ENCODE measurements around the gene WDR1.
A peak's percentile ranks its signal among the peaks of the same experiment; 100 is the strongest.

Gene WDR1

GRCh38 chr4:10102474-10103332 is 13.9 kb downstream of the WDR1 start:
- H3K4me3 Mint-ChIP-seq, result peak overlapping the region; percentile 38
- peaks cover 99% of the 10 kb centered on the region for H3K4me1 Mint-ChIP-seq
- peak overlapping the region; percentile 95 for H3K27ac Mint-ChIP-seq
- H3K27me3 Mint-ChIP-seq, result no peaks in the 10 kb centered on the region
- H3K9me3 Mint-ChIP-seq, result no peaks in the 10 kb centered on the region
- DNase-seq (no peak), ATAC-seq (no peak)
- H3K36me3 Mint-ChIP-seq (ENCODE audit: low read depth), result peaks cover 76% of the 10 kb centered on the region

- Mint-ChIP-seq H3K9me3 (no peaks in the 10 kb centered on the region), H3K27ac (peak overlapping the region; percentile 95), H3K4me3 (peak overlapping the region; percentile 38), H3K27me3 (no peaks in the 10 kb centered on the region), H3K4me1 (peaks cover 99% of the 10 kb centered on the region), H3K36me3 (ENCODE audit: low read depth) (peaks cover 82% of the 10 kb centered on the region)
- DNase-seq, result no peak
- ATAC-seq, result no peak
These were observed 14.7 kb downstream of the WDR1 start for GRCh38 chr4:10101671-10102473.

- DNase-seq (peak; percentile 46), ATAC-seq (no peak)
- H3K9me3 Mint-ChIP-seq, result no peaks in the 10 kb centered on the region
- peak overlapping the region; percentile 60 for H3K4me3 Mint-ChIP-seq
- H3K27ac Mint-ChIP-seq, result peak overlapping the region; percentile 95
- peaks cover 99% of the 10 kb centered on the region for H3K4me1 Mint-ChIP-seq
- peaks cover 79% of the 10 kb centered on the region for H3K36me3 Mint-ChIP-seq (ENCODE audit: low read depth)
- no peaks in the 10 kb centered on the region for H3K27me3 Mint-ChIP-seq
These were observed 15.8 kb downstream of the WDR1 start for GRCh38 chr4:10100734-10101216.

- peaks cover 99% of the 10 kb centered on the region for H3K4me1 Mint-ChIP-seq
- H3K4me3 Mint-ChIP-seq, result peak overlapping the region; percentile 60
- H3K36me3 Mint-ChIP-seq (ENCODE audit: low read depth), result peaks cover 76% of the 10 kb centered on the region
- DNase-seq (peak; percentile 34), ATAC-seq (no peak)
- H3K27me3 Mint-ChIP-seq, result no peaks in the 10 kb centered on the region
- no peaks in the 10 kb centered on the region for H3K9me3 Mint-ChIP-seq
- peak overlapping the region; percentile 95 for H3K27ac Mint-ChIP-seq
These were observed 16.9 kb downstream of the WDR1 start for GRCh38 chr4:10099499-10100325.

- Mint-ChIP-seq H3K9me3 (no peaks in the 10 kb centered on the region), H3K4me3 (peak overlapping the region; percentile 34), H3K27ac (peak overlapping the region; percentile 95), H3K4me1 (peaks cover 99% of the 10 kb centered on the region), H3K27me3 (no peaks in the 10 kb centered on the region), H3K36me3 (ENCODE audit: low read depth) (peaks cover 74% of the 10 kb centered on the region)
- DNase-seq (peak; percentile 60), ATAC-seq (peak; percentile 7)
These were observed 17.8 kb downstream of the WDR1 start for GRCh38 chr4:10098780-10099160.

- ATAC-seq, result no peak
- H3K27me3 Mint-ChIP-seq, result no peaks in the 10 kb centered on the region
- no peak for DNase-seq
- no peaks in the 10 kb centered on the region for H3K9me3 Mint-ChIP-seq
- peak overlapping the region; percentile 95 for H3K27ac Mint-ChIP-seq
- peaks cover 78% of the 10 kb centered on the region for H3K36me3 Mint-ChIP-seq (ENCODE audit: low read depth)
- H3K4me1 Mint-ChIP-seq, result peaks cover 100% of the 10 kb centered on the region
- H3K4me3 Mint-ChIP-seq, result peak overlapping the region; percentile 34
These were observed 18.5 kb downstream of the WDR1 start for GRCh38 chr4:10097906-10098779.

GRCh38 chr4:10096978-10097335 is 19.6 kb downstream of the WDR1 start:
- DNase-seq (peak; percentile 25), ATAC-seq (no peak)
- H3K9me3 Mint-ChIP-seq, result no peaks in the 10 kb centered on the region
- H3K36me3 Mint-ChIP-seq (ENCODE audit: low read depth), result peaks cover 78% of the 10 kb centered on the region
- H3K27ac Mint-ChIP-seq, result peak overlapping the region; percentile 95
- peaks cover 99% of the 10 kb centered on the region for H3K4me1 Mint-ChIP-seq
- no peaks in the 10 kb centered on the region for H3K27me3 Mint-ChIP-seq
- H3K4me3 Mint-ChIP-seq, result peak overlapping the region; percentile 33

- ATAC-seq, result peak; percentile 77
- Mint-ChIP-seq H3K27ac (peak overlapping the region; percentile 95), H3K27me3 (no peaks in the 10 kb centered on the region), H3K4me1 (peaks cover 99% of the 10 kb centered on the region), H3K36me3 (ENCODE audit: low read depth) (peaks cover 74% of the 10 kb centered on the region), H3K4me3 (peak overlapping the region; percentile 33), H3K9me3 (no peaks in the 10 kb centered on the region)
- DNase-seq, result peak; percentile 84
These were observed 20.2 kb downstream of the WDR1 start for GRCh38 chr4:10096201-10096977.

GRCh38 chr4:10095296-10095991 is 21.2 kb downstream of the WDR1 start:
- Mint-ChIP-seq H3K27me3 (no peaks in the 10 kb centered on the region), H3K4me1 (peaks cover 99% of the 10 kb centered on the region), H3K27ac (peak overlapping the region; percentile 95), H3K36me3 (ENCODE audit: low read depth) (peaks cover 76% of the 10 kb centered on the region), H3K4me3 (peak overlapping the region; percentile 33), H3K9me3 (no peaks in the 10 kb centered on the region)
- DNase-seq (peak; percentile 61), ATAC-seq (peak; percentile 36)

- Mint-ChIP-seq H3K27ac (peak overlapping the region; percentile 95), H3K4me3 (peak overlapping the region; percentile 33), H3K36me3 (ENCODE audit: low read depth) (peaks cover 70% of the 10 kb centered on the region), H3K27me3 (no peaks in the 10 kb centered on the region), H3K4me1 (peaks cover 98% of the 10 kb centered on the region), H3K9me3 (no peaks in the 10 kb centered on the region)
- peak; percentile 33 for DNase-seq
- ATAC-seq, result no peak
These were observed 21.8 kb downstream of the WDR1 start for GRCh38 chr4:10094841-10095240.

- Mint-ChIP-seq H3K9me3 (no peaks in the 10 kb centered on the region), H3K36me3 (ENCODE audit: low read depth) (peaks cover 69% of the 10 kb centered on the region), H3K4me3 (peak overlapping the region; percentile 70), H3K27me3 (no peaks in the 10 kb centered on the region), H3K4me1 (peaks cover 95% of the 10 kb centered on the region), H3K27ac (peak overlapping the region; percentile 95)
- DNase-seq (peak; percentile 54), ATAC-seq (peak; percentile 8)
These were observed 22.6 kb downstream of the WDR1 start for GRCh38 chr4:10093801-10094552.

- DNase-seq (no peak), ATAC-seq (no peak)
- Mint-ChIP-seq H3K27ac (peak overlapping the region; percentile 95), H3K4me1 (peaks cover 88% of the 10 kb centered on the region), H3K36me3 (ENCODE audit: low read depth) (peaks cover 68% of the 10 kb centered on the region), H3K27me3 (no peaks in the 10 kb centered on the region), H3K4me3 (peak overlapping the region; percentile 70), H3K9me3 (no peaks in the 10 kb centered on the region)
These were observed 23.4 kb downstream of the WDR1 start for GRCh38 chr4:10093271-10093621.

Measured in activated naive CD8-positive, alpha-beta T cell treated with anti-CD3 and anti-CD28 coated beads, Interleukin-2, amount 50 U/mL, for 24 hours (primary cell).